Measurements from ENCODE around the gene ATP5F1D.

Gene ATP5F1D

DNA sequence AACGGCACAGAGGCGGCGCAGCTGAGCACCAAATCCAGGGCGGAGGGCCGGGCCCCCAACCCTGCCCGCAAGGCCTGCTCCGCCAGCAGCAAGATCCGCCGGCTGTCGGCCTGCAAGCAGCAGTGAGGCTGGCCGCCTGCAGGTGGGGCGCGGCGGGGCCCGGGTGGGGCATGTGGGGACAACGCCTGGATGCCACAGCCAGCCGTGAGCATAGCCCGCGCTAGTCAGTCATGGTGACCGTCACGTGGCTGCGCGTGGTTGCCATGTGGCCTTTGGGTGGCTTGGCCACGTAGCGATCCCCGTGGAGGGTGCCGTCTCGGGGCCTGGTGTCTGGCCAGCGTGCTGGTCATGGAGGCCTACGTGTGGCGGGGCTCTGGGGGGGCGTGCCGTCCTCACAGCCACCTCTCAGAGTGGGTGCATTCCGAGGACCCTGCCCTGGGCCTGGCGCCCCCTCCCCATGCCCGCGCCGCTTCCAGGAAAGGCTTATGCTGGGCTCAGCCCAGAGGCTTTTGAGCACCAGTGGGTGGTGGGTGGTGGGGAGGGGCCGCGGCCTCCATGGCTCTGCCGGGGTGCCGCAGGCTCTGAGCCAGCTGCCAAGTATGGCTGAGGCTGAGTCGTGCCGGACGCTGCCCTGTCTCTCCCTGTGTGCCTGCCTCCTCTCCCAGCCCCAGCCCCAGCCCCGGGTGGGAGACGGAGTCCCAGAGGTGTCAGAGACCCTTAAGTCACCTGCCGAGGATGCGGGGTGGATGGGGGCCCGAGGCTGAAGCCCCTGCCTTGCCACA lies 14.8 kb upstream of the ATP5F1D start:
- H3K4me3 ChIP-seq (ENCODE audit: low read depth, low read length) = no peak overlapping the region
- DNase-seq (ENCODE audit: low read depth) = no peak
- TF ChIP-seq, protein P1, sequence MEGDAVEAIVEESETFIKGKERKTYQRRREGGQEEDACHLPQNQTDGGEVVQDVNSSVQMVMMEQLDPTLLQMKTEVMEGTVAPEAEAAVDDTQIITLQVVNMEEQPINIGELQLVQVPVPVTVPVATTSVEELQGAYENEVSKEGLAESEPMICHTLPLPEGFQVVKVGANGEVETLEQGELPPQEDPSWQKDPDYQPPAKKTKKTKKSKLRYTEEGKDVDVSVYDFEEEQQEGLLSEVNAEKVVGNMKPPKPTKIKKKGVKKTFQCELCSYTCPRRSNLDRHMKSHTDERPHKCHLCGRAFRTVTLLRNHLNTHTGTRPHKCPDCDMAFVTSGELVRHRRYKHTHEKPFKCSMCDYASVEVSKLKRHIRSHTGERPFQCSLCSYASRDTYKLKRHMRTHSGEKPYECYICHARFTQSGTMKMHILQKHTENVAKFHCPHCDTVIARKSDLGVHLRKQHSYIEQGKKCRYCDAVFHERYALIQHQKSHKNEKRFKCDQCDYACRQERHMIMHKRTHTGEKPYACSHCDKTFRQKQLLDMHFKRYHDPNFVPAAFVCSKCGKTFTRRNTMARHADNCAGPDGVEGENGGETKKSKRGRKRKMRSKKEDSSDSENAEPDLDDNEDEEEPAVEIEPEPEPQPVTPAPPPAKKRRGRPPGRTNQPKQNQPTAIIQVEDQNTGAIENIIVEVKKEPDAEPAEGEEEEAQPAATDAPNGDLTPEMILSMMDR (conservative IDR thresholded peaks at IDR 0.05; ENCODE audit: low read depth, low read length) = no peak

DNA sequence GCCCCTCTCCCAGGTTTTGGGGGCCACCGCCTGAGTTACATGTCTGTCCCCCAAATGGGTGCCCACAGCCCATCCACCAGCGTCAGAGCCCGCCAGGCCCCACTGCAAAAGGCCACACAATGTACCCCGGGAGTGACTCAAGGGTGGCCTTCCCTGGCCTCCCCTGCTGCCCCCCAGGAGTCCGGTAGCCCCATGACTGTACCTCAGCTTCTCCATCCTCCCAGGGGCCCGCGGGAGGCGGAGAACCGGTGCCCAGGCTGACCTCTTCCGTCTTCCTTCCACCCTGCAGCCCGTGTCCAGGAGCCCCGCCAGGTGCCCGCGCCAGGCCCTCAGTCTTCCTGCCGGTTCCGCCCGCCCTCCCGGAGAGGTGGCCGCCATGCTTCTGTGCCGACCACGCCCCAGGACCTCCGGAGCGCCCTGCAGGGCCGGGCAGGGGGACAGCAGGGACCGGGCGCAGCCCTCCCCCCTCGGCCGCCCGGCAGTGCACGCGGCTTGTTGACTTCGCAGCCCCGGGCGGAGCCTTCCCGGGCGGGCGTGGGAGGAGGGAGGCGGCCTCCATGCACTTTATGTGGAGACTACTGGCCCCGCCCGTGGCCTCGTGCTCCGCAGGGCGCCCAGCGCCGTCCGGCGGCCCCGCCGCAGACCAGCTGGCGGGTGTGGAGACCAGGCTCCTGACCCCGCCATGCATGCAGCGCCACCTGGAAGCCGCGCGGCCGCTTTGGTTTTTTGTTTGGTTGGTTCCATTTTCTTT lies 14.1 kb upstream of the ATP5F1D start:
- DNase-seq (ENCODE audit: low read depth) = no peak
- TF ChIP-seq, protein P1 (conservative IDR thresholded peaks at IDR 0.05; ENCODE audit: low read depth, low read length) = no peak
- no peak overlapping the region for H3K4me3 ChIP-seq (ENCODE audit: low read depth, low read length)

DNA sequence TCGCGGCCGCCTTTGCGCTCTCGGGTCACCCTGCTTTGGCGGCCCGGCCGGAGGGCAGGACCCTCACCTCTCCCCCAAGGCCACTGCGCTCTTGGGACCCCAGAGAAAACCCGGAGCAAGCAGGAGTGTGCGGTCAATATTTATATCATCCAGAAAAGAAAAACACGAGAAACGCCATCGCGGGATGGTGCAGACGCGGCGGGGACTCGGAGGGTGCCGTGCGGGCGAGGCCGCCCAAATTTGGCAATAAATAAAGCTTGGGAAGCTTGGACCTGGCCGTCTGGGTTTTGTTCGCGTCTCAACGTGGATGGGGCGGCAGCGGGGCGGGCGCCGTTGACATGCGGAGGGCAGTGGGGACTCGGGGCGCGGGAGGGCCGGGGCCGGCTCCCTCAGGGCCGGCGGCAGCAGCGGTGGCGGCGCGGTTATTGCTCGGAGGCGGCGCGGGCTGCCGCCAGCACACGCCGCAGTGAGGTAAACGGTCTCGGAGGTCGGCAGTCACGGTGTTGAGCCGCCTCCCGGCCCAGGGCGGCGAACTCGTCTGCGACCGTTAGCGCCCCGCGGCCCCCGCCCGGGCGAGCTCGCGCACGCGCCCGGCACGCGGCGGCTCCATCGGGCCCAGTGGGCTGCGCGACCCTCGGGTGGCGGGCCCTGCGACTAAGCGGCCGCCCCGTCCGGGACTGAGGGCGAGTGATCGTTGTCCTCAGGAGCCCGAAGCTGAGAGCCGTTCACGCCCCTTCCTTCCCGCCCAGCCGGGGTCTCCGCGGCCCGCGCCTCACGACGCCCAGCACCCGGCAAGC lies 13.2 kb upstream of the ATP5F1D start:
- TF ChIP-seq, protein P1 (conservative IDR thresholded peaks at IDR 0.05; ENCODE audit: low read depth, low read length) = no peak
- no peak for DNase-seq (ENCODE audit: low read depth)
- H3K4me3 ChIP-seq (ENCODE audit: low read depth, low read length) = no peak overlapping the region

DNA sequence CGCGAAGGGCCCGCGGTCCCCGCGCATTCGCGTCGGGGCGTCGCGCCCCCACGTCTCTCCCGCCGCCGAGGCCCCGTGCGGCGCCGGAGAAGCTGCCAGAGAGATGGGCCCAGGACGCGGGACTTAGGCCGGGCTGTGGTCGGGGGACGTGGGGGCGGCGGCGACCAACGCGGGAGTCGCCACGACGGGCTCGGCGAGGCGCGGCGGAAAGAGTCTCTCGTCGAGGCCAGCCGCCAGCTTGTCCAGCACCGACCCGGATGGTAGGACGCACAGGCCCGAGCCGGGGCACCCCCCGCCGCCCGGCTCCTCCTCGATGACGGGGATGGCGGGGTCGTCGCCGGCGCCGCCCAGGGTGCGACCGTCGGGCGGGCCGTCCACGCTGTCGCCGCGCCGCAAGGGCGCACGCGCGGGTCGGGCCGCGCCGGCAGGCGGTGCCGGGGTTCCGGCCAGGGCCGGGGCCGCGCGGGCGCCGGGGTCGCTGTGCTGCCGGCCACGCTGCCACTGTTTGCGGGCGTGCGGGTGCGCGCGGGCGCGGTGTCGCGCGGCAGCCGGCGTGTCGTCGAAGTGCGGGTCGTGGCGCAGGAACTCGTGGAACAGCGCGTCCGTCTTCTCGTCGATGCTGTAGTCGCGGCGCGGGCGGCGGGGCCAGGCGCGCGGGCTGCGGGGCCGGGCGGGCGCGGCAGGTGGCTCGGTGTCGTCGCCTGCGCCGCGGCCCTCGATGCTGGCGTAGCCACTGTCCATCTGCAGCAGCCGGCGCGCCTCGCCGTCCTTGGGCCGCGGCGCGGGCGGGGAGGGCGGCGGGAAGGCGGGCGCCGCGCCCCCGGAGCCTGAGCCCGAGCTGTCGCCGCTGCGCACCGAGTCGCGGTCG lies 12.3 kb upstream of the ATP5F1D start:
- no peak for DNase-seq (ENCODE audit: low read depth)
- TF ChIP-seq, protein P1 (conservative IDR thresholded peaks at IDR 0.05; ENCODE audit: low read depth, low read length) = no peak
- no peak overlapping the region for H3K4me3 ChIP-seq (ENCODE audit: low read depth, low read length)

DNA sequence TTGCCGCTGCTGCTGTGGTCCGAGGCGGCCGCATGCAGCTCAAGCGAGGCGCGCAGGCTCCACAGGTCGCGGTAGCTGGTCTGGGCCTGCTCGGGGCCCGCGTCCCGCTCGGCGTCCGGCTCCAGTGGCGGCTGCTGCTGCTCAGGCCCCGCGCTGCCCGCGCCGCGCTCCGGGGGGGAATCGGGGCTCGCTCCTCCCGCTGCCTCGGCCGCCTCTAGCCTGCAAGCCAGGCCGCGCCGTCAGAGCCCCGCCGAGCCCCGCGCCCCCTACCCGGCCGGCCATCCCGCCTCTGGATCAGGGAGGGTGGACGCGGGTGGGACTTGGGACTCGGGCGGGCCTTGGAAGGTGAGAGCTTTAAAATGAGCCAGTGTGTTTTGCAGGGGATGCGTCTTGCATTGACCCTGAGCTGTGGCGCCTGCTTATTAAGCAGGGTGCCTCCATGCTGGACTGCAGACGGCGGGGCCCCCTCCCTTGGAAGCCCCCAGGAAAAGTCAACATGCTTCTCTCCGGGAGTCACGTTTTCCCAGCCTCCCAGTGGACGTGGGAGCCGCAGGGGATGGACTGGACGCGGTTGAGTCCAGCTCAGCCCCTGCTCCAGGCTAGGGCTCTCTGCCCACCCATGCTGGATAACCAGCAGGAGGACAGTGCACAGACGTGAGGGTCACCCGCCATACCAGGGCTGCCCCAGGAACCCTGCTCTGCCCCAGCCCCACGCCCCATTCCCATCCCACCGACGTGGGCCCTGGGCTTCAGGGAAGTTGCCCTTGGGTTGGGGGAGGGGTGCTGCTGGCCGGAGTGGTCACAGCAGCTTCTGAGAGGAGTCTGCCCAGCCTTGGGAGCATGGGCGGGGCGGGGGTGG lies 11.4 kb upstream of the ATP5F1D start:
- H3K4me3 ChIP-seq (ENCODE audit: low read depth, low read length) = no peak overlapping the region
- TF ChIP-seq, protein P1 (conservative IDR thresholded peaks at IDR 0.05; ENCODE audit: low read depth, low read length) = no peak
- no peak for DNase-seq (ENCODE audit: low read depth)
